Activated naive CD4-positive, alpha-beta T cell treated with anti-CD3 and anti-CD28 coated beads, Interleukin-2, amount 10 ng/mL, durations not matched to agents 7 days and 5 days (primary cell): ENCODE results near the gene RANBP1.
A peak's percentile ranks its signal among the peaks of the same experiment; 100 is the strongest.
"Not testable (repeated sequence)": the region's sequence is repeated elsewhere in the genome, so short reads cannot be mapped to it uniquely, and the experiment has no call there.

Source experiments
- CTCF ChIA-PET: fragments of 350-600 bp; sonication (Branson Sonifier 250); formaldehyde crosslinking; loops from one replicate; lab custom pipeline; 2021; ENCODE audit warnings: antibody characterized with exemption; lab: Charles Lee
- DNase-seq: peaks from one replicate; pipeline ENCODE4 v3.0.0-alpha.2; 2020
- H3K27ac Mint-ChIP-seq: one replicate; pipeline ENCODE4 v1.8.0; 2021; ENCODE audit warnings: mild to moderate bottlenecking, moderate library complexity, mixed read lengths
- H3K27me3 Mint-ChIP-seq: one replicate; pipeline ENCODE4 v1.8.0; 2021; ENCODE audit warnings: mild to moderate bottlenecking, mixed read lengths
- H3K36me3 Mint-ChIP-seq: one replicate; pipeline ENCODE4 v1.8.0; 2021; ENCODE audit warnings: mixed read lengths
- H3K4me1 Mint-ChIP-seq: one replicate; pipeline ENCODE4 v1.8.0; 2021; ENCODE audit warnings: mixed read lengths
- H3K4me3 Mint-ChIP-seq: one replicate; pipeline ENCODE4 v1.8.0; 2021; ENCODE audit warnings: mild to moderate bottlenecking, moderate library complexity, mixed read lengths
- H3K9me3 Mint-ChIP-seq: one replicate; pipeline ENCODE4 v1.8.0; 2021; ENCODE audit warnings: mixed read lengths

The RANBP1 gene

DNA sequence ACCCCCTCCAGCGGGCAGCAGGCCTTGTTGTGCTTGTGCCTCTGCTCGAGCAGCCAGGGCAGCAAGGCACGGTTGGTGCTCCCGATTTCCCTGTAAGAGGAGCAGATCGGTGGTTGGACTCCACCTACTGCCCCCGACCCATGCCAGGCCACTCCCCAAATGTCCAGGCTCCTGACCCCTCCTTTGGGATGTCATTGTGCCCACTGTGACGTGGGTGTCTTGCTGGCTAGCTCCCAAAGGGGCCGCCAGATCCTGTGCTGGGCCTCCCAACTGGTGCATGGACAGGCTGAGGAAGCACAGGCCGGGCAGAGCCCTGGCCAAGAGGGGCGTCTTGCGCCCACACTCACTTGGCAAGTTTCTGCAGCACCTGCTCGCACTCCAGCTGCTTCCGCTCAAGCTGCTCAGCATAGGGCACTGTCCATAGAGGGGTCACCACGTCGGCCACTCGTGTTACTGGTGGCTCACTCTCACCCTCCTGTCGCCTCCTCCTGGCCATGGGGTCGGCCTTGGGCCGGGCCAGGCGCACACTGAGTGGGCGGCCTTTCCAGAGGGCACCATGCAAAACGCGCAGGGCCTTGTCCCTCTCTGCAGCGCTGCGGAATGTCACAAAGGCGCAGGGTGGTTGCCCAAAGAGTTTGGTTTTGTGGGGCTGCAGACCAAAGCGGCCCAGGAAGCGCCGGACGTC, at the start of gene RANBP1:
TSS of gene RANBP1 (plus strand) at position 414 of the 685 bp plus-strand sequence. CDS start at position 495, 81 bp downstream.
- Mint-ChIP-seq H3K27me3 (no peaks in the 10 kb centered on the region), H3K9me3 (no peaks in the 10 kb centered on the region), H3K27ac (peak within 1 kb of the TSS; percentile 96), H3K4me1 (peaks cover 53% of the 10 kb centered on the region), H3K4me3 (peak within 1 kb of the TSS; percentile 90), H3K36me3 (peaks cover 37% of the 10 kb centered on the region)
- DNase-seq = no peak
- CTCF ChIA-PET = no interaction called here

DNA sequence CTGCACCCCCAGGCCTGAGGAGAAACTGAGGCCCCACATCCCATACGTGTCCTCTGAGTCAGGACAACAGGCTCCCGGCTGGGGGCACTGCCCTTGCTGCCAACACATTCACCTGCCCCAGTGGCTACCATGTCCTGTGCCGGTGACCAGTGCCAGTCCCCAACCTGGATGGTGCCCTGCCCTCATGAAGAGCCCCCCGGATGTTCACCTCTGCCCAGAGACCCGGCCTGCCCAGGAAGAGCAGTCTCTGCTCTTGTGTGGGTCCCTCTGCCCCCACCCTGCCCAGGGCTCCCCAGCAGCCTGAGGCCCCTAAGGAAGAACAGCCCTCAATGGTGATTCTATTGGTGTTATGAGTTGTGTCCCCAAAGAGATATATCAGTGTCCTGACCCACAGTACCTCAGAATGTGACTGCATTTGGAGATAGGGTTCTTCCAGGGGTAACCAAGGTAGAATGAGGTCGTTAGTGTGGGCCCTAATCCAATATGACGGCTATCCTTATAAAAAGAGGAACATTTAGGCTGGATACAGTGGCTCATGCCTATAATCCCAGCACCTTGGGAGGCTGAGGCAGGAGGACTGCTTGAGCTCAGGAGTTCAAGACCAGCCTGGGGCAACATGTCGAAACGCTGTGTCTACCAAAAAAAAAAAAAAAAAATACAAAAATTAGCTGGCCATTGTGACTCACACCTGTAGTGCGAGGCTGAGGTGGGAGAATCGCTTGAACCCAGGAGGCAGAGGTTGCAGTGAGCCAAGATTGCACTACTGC, 49.1 kb upstream of the RANBP1 start:
- H3K27ac Mint-ChIP-seq = no peak overlapping the region
- no peak overlapping the region for H3K4me3 Mint-ChIP-seq
- no peaks in the 10 kb centered on the region for H3K9me3 Mint-ChIP-seq
- H3K4me1 Mint-ChIP-seq = no peaks in the 10 kb centered on the region
- H3K36me3 Mint-ChIP-seq = peaks cover 2% of the 10 kb centered on the region
- CTCF ChIA-PET = interaction anchor here (0.6 to 1.0 kb wide), 2 partner anchors 16 kb away, joined by 3 to 4 read pairs; no protein-coding TSS in a partner anchor
- DNase-seq = no peak
- H3K27me3 Mint-ChIP-seq = peaks cover 5% of the 10 kb centered on the region

DNA sequence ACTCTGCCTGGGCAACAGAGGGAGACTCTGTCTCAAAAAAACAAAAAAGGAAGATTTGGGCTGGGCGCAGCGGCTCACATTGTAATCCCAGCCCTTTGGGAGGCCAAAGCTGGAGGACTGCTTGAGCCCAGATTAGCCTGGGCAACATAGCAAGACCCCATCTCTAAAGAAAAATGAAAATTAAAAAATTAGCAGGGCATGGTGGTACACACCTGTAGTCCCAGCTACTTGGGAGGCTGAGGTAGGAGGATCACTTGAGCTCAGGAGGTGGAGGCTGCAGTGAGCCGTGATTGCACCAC, 48.6 kb upstream of the RANBP1 start:
- not testable (repeated sequence) for H3K36me3 Mint-ChIP-seq, H3K9me3 Mint-ChIP-seq, DNase-seq, H3K27me3 Mint-ChIP-seq, H3K4me3 Mint-ChIP-seq, H3K27ac Mint-ChIP-seq, H3K4me1 Mint-ChIP-seq
- CTCF ChIA-PET = interaction anchor here (0.6 kb wide), 1 partner anchor 16 kb away, joined by 4 read pairs; no protein-coding TSS in a partner anchor

DNA sequence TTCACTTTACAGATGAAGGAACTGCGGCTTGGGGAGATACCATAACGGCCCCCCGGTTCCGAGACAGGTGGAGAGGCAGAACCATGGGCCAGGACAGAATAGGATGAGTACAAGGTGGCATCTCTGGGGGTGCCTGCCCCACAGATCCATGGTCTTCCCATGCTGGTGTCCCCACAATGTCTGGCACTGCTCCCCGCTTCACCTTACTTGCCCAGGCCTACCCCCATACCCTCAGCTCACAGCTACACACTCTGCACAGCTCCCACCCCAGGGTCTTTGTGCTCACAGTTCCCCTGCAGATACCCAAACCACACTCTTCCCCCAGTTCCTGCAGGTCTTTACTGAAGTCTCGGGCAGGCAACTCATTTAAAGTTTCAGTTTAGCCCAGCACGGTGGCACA, 47.3 kb upstream of the RANBP1 start:
- Mint-ChIP-seq H3K4me3 (no peak overlapping the region), H3K27me3 (peaks cover 5% of the 10 kb centered on the region), H3K9me3 (no peaks in the 10 kb centered on the region), H3K36me3 (no peaks in the 10 kb centered on the region), H3K27ac (no peak overlapping the region), H3K4me1 (no peaks in the 10 kb centered on the region)
- CTCF ChIA-PET = no interaction called here
- DNase-seq = no peak

DNA sequence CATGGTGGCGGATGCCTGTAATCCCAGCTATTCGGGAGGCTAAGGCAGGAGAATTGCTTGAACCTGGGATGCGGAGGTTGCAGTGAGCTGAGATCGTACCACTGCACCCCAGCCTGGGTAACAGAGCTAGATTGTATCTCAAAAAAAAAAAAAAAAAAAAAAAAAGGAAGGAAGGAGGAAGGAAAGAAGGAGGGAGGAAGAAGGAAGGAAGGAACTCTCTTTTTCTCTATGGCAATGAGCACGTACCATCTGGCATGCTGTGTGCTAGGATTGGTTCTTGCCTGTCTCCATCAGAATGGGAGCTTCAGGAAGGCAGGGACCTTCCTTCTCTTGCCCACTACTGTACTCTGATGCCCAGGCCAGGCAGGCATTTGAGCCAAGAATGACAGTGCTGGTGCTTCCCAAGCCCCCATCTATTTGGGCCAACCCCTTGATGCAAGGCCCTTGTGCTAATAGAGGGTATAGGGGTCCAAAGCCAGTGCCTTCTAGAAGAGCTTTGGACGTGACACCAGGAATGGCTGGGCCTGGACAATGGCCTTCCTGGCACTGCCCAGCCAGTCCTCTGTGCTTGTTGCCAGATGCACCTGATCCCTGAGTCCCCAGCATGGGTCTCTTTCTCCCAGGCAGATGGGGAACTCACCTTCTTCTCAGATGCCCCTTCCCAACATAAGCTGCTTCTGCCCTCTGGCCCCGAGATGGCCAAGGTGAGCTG, 46.4 kb upstream of the RANBP1 start:
- Mint-ChIP-seq H3K36me3 (no peaks in the 10 kb centered on the region), H3K4me1 (no peaks in the 10 kb centered on the region), H3K27ac (no peak overlapping the region), H3K9me3 (no peaks in the 10 kb centered on the region), H3K4me3 (no peak overlapping the region), H3K27me3 (peaks cover 5% of the 10 kb centered on the region)
- DNase-seq = no peak
- CTCF ChIA-PET = no interaction called here

DNA sequence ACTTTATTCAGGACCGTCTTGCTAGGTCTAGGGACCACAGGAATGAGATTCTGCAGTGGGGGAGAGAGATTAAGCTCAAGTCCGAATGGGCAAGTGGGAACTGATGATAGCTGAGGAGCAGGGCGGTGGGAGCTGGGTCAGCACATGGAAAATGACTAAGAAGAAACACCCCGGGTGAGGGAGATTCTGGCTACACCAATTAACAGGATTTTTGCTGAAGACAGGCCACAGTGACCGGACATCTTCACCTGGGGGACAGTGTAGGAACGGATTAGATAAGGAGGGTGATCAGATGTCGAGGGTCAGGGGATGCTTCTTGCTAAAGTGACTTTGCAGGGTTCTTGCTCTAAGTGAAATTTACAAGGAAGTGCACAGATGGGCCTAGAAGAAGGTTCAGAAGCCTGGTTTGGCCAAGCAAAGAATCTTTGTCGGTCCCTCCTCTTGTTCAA, 44.4 kb upstream of the RANBP1 start:
- H3K27me3 Mint-ChIP-seq = peaks cover 5% of the 10 kb centered on the region
- H3K36me3 Mint-ChIP-seq = no peaks in the 10 kb centered on the region
- CTCF ChIA-PET = interaction anchor here (0.6 kb wide), 1 partner anchor 341 kb away, joined by 3 read pairs; no protein-coding TSS in a partner anchor
- no peaks in the 10 kb centered on the region for H3K9me3 Mint-ChIP-seq
- no peaks in the 10 kb centered on the region for H3K4me1 Mint-ChIP-seq
- no peak overlapping the region for H3K4me3 Mint-ChIP-seq
- no peak for DNase-seq
- H3K27ac Mint-ChIP-seq = no peak overlapping the region

DNA sequence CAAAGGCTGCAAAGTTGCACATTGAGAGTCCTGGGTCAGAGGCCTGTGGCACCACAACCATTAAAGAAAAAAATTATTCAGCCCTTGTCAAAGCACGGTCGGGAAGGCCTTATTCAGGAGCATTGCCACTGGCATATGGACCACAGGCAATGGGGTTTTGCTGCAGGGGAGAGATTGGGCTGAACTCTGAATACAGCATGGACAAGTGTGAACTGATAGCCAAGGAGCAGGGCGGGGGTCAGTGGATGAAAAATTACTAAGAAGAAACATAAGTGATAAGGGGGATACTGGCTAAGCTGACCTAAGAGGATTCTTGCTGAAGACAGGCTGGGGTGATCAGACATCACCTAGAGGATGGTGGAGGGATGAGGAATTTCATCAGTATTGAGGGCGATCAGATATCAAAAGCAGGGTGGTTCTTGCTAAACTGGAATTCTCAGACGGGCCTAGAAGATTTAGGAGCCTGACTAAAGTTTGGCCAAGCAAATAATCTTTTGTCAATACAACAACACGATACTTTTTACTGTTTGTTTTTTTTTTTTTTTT, 39.2 kb upstream of the RANBP1 start:
- Mint-ChIP-seq H3K36me3 (peaks cover 8% of the 10 kb centered on the region), H3K27me3 (no peaks in the 10 kb centered on the region), H3K4me3 (no peak overlapping the region), H3K27ac (no peak overlapping the region), H3K9me3 (no peaks in the 10 kb centered on the region), H3K4me1 (peaks cover 17% of the 10 kb centered on the region)
- CTCF ChIA-PET = no interaction called here
- no peak for DNase-seq

DNA sequence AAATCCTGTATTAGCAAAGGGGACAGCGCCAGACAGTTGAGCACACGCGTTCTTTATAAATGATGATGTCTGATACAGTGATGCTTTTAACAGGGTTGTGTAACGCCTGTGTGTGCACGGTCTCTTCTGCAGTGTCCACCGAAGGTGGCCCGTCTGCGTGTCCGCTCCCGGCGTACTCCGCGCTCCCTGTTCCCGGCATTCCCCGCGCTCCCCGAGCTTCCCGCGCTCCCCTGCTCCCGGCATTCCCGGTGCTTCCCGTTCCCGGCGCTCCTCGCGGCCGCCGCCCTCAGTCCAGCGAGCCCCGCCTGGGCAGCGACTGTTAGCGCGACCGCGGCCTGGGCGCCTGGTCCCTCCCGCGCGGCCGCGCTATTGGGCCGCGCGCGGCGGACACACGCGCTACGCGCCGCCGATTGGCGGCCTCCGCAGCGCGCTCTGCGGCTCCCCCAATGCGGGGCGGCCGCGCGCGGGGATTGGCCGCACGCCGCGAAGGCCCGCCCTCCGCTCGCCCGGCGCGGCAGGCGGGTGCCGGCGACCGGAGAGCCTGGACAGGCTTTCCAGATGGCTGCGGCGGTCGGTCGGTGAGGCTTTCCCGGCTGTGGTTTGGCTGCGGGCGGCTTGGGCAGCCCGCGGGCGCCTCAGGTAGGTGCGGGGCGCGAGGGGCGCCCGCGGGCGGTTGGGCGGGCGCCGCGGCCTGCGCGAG, 36.0 kb upstream of the RANBP1 start, which contains the start of gene DGCR8:
TSS of gene DGCR8 (plus strand) at position 497 of the 700 bp plus-strand sequence. CDS start 5,723 bp downstream, outside the sequence.
- H3K36me3 Mint-ChIP-seq = peaks cover 14% of the 10 kb centered on the region
- peak within 1 kb of the TSS; percentile 93 for H3K27ac Mint-ChIP-seq
- H3K27me3 Mint-ChIP-seq = no peaks in the 10 kb centered on the region
- CTCF ChIA-PET = no interaction called here
- peak within 1 kb of the TSS; percentile 94 for H3K4me3 Mint-ChIP-seq
- peaks cover 45% of the 10 kb centered on the region for H3K4me1 Mint-ChIP-seq
- DNase-seq = peak; percentile 72
- no peaks in the 10 kb centered on the region for H3K9me3 Mint-ChIP-seq

DNA sequence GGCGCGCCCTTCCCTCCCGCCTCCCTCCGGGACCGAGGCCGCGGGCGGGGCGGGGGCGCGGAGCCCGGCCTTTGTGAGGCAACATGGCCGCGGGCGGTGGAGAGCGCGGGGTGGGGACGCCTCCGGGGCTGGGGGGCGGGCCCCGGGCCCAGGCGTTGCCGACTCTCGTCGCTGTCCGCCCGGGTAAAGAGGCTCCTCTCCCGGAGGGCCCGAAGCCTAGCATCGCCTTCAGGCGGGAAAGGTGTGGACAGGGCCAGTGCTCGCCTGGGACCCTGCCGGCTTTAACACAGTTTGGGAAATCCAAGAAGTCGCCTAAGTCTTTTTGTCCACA, 35.5 kb upstream of the RANBP1 start:
- no peaks in the 10 kb centered on the region for H3K9me3 Mint-ChIP-seq
- H3K27ac Mint-ChIP-seq = peak overlapping the region; percentile 54
- DNase-seq = peak; percentile 81
- peak overlapping the region; percentile 79 for H3K4me3 Mint-ChIP-seq
- peaks cover 46% of the 10 kb centered on the region for H3K4me1 Mint-ChIP-seq
- CTCF ChIA-PET = interaction anchor here (0.6 kb wide), 1 partner anchor 21 kb away, joined by 3 read pairs; no protein-coding TSS in a partner anchor
- no peaks in the 10 kb centered on the region for H3K27me3 Mint-ChIP-seq
- peaks cover 16% of the 10 kb centered on the region for H3K36me3 Mint-ChIP-seq

DNA sequence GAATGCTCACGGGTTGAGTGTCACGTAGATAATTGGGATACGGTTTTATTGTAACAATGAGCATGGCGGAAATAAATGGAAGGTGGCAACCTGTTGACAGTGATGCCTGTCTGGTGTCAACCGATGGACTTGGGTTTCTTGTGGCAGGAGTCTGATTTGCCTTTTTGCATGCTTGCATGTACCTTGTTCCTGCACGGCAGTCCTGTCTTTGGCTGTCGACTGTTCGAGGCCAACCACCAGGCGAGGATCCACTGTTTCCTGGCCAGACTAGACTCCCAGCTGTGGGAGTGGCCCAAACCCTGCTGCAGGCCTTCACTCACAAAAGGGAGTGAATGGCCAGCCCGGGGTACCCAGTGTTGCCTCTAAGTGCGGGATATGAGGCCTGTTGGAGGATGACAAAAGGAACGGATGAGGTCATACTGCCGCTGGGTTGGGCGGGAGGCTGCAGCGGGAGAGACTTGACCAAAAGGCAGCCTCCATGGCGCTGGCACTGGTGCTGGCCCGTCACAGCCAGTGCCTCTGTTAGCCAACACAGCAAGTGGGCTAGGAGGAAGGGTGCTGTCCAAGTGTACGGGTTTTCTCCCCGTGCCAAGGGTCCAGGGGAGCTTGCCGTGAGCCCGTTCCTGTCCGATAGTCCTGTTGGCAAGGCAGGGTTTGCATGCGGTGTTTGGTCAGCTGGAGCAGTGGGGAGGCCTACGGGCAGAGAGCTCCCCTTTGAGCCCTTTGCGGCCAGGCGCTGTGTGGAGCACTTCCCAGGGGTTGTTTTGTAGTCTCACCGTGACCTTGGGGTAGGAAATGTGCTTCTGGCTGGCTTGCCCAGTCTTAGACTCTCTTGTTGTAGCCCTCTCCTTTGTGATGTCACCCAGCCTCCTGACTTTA, 34.9 kb upstream of the RANBP1 start:
- H3K36me3 Mint-ChIP-seq = peaks cover 21% of the 10 kb centered on the region
- DNase-seq = peak; percentile 40
- H3K9me3 Mint-ChIP-seq = no peaks in the 10 kb centered on the region
- peaks cover 46% of the 10 kb centered on the region for H3K4me1 Mint-ChIP-seq
- CTCF ChIA-PET = interaction anchor here (0.6 to 1.2 kb wide), 3 partner anchors 18 to 28 kb away, joined by 3 read pairs; no protein-coding TSS in a partner anchor
- H3K27ac Mint-ChIP-seq = peak overlapping the region; percentile 54
- H3K27me3 Mint-ChIP-seq = no peaks in the 10 kb centered on the region
- H3K4me3 Mint-ChIP-seq = peak overlapping the region; percentile 79

DNA sequence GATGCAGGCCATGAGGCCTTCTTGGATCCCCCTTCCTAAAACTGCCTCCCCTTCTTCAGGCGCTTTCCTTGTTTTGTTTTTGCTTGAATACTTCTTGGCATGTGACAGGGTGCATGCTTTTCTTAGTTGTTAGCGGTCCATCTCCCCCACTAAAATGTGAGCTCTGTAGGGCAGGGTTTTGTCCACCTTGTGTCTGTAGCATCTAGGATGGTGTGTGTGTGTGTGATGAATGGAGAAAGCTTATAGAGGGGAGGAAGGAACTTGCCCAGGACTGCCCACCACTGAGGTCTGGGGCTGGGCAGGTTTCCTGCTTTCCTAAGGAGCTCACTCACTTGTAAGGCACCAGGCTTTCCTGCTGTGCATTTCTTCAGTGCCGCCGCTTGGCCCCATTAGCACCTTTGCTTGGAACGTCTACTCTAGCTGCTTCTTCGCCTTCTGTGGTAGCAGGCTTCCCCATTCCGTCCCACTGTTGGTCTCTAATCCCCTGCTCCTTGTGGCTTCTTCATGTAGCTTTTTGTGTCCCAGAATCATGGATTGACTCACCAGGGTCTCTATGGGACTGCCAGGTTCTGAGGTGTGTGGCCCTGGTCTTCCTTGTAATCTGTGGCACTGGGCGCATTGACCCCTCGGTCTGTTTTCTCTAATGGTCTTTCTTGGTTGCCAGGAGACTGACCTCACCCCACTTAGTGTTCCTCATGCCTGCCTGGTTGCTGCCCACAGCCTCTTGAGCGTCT, 32.6 kb upstream of the RANBP1 start:
- DNase-seq = no peak
- Mint-ChIP-seq H3K27me3 (no peaks in the 10 kb centered on the region), H3K4me3 (no peak overlapping the region), H3K9me3 (no peaks in the 10 kb centered on the region), H3K36me3 (peaks cover 40% of the 10 kb centered on the region), H3K4me1 (peaks cover 46% of the 10 kb centered on the region), H3K27ac (no peak overlapping the region)
- CTCF ChIA-PET = interaction anchor here (0.6 to 1.7 kb wide), 3 partner anchors 16 to 28 kb away, joined by 3 to 4 read pairs (median 4); no protein-coding TSS in a partner anchor

DNA sequence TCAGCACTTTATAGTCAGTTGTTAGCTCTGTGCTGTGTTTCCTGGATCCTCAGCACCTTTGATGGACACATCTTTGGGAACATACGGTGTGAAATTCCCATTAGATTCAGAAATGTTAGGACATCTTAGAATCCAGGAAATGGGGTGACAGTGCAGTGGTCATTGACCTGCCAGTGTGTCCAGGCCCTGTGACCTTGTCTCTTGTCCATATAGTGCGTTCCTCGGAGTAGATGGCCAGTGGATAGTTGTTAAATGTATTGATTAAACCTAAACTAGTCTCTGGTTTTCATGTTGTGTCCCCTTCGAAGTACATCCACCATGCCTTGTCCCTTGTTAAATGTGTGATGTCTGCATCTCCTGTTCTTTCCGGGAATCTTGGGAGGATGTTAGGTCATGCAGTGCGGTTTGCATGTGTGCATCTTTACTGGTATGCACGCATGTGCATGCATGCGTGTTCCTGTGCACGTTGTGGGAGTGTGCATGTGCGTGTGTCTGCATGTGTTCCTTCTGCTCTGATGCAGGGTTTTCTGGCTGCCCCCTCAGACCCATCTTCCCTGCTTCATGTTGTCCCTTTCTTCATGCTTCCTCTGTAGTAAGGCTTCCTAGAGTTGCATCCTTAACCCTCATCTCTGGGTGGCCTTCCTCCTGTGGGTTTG, 31.9 kb upstream of the RANBP1 start:
- Mint-ChIP-seq H3K9me3 (no peaks in the 10 kb centered on the region), H3K4me1 (peaks cover 46% of the 10 kb centered on the region), H3K36me3 (peaks cover 44% of the 10 kb centered on the region), H3K4me3 (no peak overlapping the region), H3K27me3 (no peaks in the 10 kb centered on the region), H3K27ac (no peak overlapping the region)
- no peak for DNase-seq
- CTCF ChIA-PET = interaction anchor here (0.8 to 1.7 kb wide), 2 partner anchors 18 to 27 kb away, joined by 3 to 4 read pairs; no protein-coding TSS in a partner anchor
